HEK293 (cell line): ENCODE measurements around the gene DPEP3.
"Not testable (repeated sequence)": the region's sequence is repeated elsewhere in the genome, so short reads cannot be mapped to it uniquely, and the experiment has no call there.

Experiments used
- CTCF ChIA-PET: fragments of 350-600 bp; formaldehyde crosslinking; extraction: SDS; loops from one replicate; lab custom pipeline; 2021; ENCODE audit warnings: antibody characterized with exemption; lab: Yijun Ruan, JAX
- POLR2A ChIA-PET: fragments of 300-600 bp; formaldehyde crosslinking; extraction: SDS; loops from one replicate; lab custom pipeline; 2020; ENCODE audit warnings: antibody characterized with exemption, inconsistent platforms; lab: Yijun Ruan, JAX
- H3K27ac ChIP-seq: fragments of 200-500 bp; sonication (Bioruptor generic); 2 replicates; pipeline ENCODE4 v1.5.1; 2014; ENCODE audit warnings: low read depth, low read length, control low read depth, inconsistent platforms; ENCODE audit errors: extremely low read depth
- H3K36me3 ChIP-seq, 2 experiments: fragments of 200-500 bp in 1 of 2; sonication (Bioruptor generic) in 1 of 2; 1 replicate in 1 of 2; 2 replicates in 1 of 2; pipeline ENCODE4 v1.5.1; 2014 to 2017; ENCODE audit warnings: inconsistent platforms in 2 of 2, low read length in 2 of 2; ENCODE audit not compliant: control insufficient read depth in 2 of 2, insufficient read depth in 1 of 2
- H3K4me1 ChIP-seq: fragments of 200-500 bp; sonication (Bioruptor generic); 2 replicates; pipeline ENCODE4 v1.5.1; 2014; ENCODE audit warnings: mild to moderate bottlenecking, low read length, inconsistent platforms; ENCODE audit not compliant: control insufficient read depth, insufficient read depth
- H3K4me3 ChIP-seq: 2 replicates; pipeline ENCODE4 v1.5.1; 2011; ENCODE audit warnings: low read depth, mild to moderate bottlenecking, control low read depth, low read length, moderate library complexity
- H3K9me3 ChIP-seq: fragments of 200-500 bp; sonication (Bioruptor generic); 2 replicates; pipeline ENCODE4 v1.5.1; 2014; ENCODE audit warnings: low read depth, low read length, inconsistent platforms; ENCODE audit not compliant: control insufficient read depth, insufficient read depth
- EGR2 ChIP-seq: fragments of 450-650 bp; formaldehyde crosslinking; IDR thresholded peaks from 2 replicates; pipeline ENCODE4 v1.5.1; 2016; ENCODE audit warnings: low read depth, missing biosample characterization, missing genetic modification characterization
- PRDM2 ChIP-seq: fragments of 450-650 bp; formaldehyde crosslinking; IDR thresholded peaks from 2 replicates; pipeline ENCODE4 v1.5.1; 2016; ENCODE audit warnings: missing biosample characterization, missing genetic modification characterization, borderline replicate concordance
- SCRT2 ChIP-seq: fragments of 450-650 bp; formaldehyde crosslinking; IDR thresholded peaks from 2 replicates; pipeline ENCODE4 v1.5.1; 2016; ENCODE audit warnings: missing biosample characterization, missing genetic modification characterization
- ZFHX2 ChIP-seq: fragments of 450-650 bp; formaldehyde crosslinking; conservative IDR thresholded peaks from 2 replicates; pipeline ENCODE4 v1.5.1; 2016; ENCODE audit warnings: missing biosample characterization, missing genetic modification characterization
- ZNF121 ChIP-seq: fragments of 450-650 bp; formaldehyde crosslinking; IDR thresholded peaks from 2 replicates; pipeline ENCODE4 v1.5.1; 2016; ENCODE audit warnings: missing biosample characterization, missing genetic modification characterization
- ZNF707 ChIP-seq: fragments of 450-650 bp; formaldehyde crosslinking; IDR thresholded peaks from 2 replicates; pipeline ENCODE4 v1.5.1; 2016; ENCODE audit warnings: missing biosample characterization, missing genetic modification characterization
- TF ChIP-seq, protein P1 (sequence below): sonication (generic); formaldehyde crosslinking; IDR thresholded peaks from 2 replicates; pipeline ENCODE4 v1.8.1; 2022; ENCODE audit warnings: mild to moderate bottlenecking, moderate library complexity, missing genetic modification reagents
- TF ChIP-seq, protein P2 (sequence below): fragments of 450-650 bp; formaldehyde crosslinking; IDR thresholded peaks from 2 replicates; pipeline ENCODE4 v1.5.1; 2016; ENCODE audit warnings: missing biosample characterization, missing genetic modification characterization
- TF ChIP-seq, protein P3 (sequence below): fragments of 450-650 bp; formaldehyde crosslinking; IDR thresholded peaks from 2 replicates; pipeline ENCODE4 v1.5.1; 2016; ENCODE audit warnings: missing biosample characterization, missing genetic modification characterization

The DPEP3 gene

DNA sequence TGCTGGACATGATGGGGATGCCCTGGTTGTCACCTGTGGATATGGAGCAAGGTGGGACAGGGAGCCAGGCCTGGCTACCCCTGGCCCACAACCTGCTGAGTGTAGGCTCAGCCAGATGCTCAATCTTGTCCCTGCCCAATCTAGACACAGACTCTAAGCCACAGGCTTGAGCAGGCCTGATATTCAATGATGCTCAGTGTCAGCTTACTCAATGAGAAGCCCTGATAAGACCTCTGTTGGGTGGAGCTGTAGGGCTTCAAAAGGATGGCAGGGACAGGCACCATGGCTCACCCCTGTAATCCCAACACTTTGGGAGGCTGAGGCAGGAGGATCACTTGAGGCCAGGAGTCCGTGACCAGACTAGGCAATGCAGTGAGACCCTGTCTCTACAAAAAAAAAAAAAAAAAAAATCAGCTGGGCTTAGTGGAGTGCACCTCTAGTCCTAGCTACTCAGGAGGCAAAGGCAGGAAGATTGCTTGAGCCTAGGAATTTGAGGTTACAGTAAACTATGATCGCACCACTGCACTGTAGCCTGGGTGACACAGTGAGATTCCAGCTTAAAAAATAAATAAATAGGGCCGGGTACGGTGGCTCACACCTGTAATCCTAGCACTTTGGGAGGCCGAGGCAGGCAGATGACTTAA, 39.7 kb downstream of the DPEP3 start:
- ChIA-PET POLR2A (interaction anchor here (0.6 to 1.3 kb wide), 3 partner anchors 94 to 417 kb away, joined by 3 to 5 read pairs (median 4); partner anchors contain the start of gene NUTF2), CTCF (interaction anchor here (0.6 to 2.3 kb wide), 8 partner anchors 12 to 419 kb away, joined by 3 to 14 read pairs (median 4); no protein-coding TSS in a partner anchor)
- Histone ChIP-seq H3K27ac (no peak overlapping the region), H3K36me3 (peaks cover 0 to 48% of the 10 kb centered on the region in 2 experiments; a peak in 2 of 3 replicates), H3K4me3 (no peak overlapping the region), H3K9me3 (no peaks in the 10 kb centered on the region), H3K4me1 (no peaks in the 10 kb centered on the region)
- TF ChIP-seq PRDM2 (tag by site-specific recombination) (no peak), SCRT2 (tag by site-specific recombination) (peak; percentile 39; the same call in 1 of the 2 replicates)

GRCh38 chr16:67939507-67940445, 40.5 kb downstream of the DPEP3 start:
- H3K4me3 ChIP-seq = no peak overlapping the region
- no peaks in the 10 kb centered on the region for H3K4me1 ChIP-seq
- POLR2A ChIA-PET = interaction anchor here (0.6 kb wide), 1 partner anchor 388 kb away, joined by 7 read pairs; no protein-coding TSS in a partner anchor
- no peaks in the 10 kb centered on the region for H3K9me3 ChIP-seq
- H3K27ac ChIP-seq = no peak overlapping the region
- peaks cover 0 to 40% of the 10 kb centered on the region in 2 experiments; a peak in 2 of 3 replicates for H3K36me3 ChIP-seq
- TF ChIP-seq ZFHX2 (tag by site-specific recombination) = peak; percentile 75
- TF ChIP-seq, protein P1, sequence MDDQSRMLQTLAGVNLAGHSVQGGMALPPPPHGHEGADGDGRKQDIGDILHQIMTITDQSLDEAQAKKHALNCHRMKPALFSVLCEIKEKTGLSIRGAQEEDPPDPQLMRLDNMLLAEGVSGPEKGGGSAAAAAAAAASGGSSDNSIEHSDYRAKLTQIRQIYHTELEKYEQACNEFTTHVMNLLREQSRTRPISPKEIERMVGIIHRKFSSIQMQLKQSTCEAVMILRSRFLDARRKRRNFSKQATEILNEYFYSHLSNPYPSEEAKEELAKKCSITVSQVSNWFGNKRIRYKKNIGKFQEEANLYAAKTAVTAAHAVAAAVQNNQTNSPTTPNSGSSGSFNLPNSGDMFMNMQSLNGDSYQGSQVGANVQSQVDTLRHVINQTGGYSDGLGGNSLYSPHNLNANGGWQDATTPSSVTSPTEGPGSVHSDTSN (CRISPR knock-in tag) = peak; percentile 27; the same call in 1 of the 2 replicates
- TF ChIP-seq ZNF707 (tag by site-specific recombination) = no peak
- peak; percentile 79 for TF ChIP-seq EGR2
- TF ChIP-seq, all 188 proteins: peak for 3
- CTCF ChIA-PET = interaction anchor here (0.7 to 1.2 kb wide), 4 partner anchors 11 to 95 kb away, joined by 3 to 5 read pairs (median 3); no protein-coding TSS in a partner anchor

DNA sequence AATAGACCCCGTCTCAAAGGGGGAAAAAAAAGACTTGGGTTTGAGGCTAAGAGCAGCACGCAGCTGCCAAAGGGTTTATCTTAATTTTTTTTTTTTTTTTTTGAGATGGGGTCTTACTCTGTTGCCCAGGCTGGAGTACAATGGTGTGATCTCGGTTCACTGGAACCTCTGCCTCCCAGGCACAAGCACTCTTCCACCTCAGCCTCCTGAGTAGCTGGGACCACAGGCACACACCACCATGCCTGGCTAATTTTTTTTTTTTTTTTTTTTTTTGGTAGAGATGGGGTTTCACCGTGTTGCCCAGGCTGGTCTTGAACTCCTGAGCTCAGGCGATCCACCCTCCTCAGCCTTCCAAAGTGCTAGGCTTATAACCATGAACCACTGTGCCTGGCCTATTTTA, 42.6 kb downstream of the DPEP3 start:
- TF ChIP-seq, protein P2, sequence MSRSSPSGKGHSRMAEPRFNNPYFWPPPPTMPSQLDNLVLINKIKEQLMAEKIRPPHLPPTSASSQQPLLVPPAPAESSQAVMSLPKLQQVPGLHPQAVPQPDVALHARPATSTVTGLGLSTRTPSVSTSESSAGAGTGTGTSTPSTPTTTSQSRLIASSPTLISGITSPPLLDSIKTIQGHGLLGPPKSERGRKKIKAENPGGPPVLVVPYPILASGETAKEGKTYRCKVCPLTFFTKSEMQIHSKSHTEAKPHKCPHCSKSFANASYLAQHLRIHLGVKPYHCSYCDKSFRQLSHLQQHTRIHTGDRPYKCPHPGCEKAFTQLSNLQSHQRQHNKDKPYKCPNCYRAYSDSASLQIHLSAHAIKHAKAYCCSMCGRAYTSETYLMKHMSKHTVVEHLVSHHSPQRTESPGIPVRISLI = peak; percentile 64; the same call in 1 of the 2 replicates
- TF ChIP-seq, protein P3, sequence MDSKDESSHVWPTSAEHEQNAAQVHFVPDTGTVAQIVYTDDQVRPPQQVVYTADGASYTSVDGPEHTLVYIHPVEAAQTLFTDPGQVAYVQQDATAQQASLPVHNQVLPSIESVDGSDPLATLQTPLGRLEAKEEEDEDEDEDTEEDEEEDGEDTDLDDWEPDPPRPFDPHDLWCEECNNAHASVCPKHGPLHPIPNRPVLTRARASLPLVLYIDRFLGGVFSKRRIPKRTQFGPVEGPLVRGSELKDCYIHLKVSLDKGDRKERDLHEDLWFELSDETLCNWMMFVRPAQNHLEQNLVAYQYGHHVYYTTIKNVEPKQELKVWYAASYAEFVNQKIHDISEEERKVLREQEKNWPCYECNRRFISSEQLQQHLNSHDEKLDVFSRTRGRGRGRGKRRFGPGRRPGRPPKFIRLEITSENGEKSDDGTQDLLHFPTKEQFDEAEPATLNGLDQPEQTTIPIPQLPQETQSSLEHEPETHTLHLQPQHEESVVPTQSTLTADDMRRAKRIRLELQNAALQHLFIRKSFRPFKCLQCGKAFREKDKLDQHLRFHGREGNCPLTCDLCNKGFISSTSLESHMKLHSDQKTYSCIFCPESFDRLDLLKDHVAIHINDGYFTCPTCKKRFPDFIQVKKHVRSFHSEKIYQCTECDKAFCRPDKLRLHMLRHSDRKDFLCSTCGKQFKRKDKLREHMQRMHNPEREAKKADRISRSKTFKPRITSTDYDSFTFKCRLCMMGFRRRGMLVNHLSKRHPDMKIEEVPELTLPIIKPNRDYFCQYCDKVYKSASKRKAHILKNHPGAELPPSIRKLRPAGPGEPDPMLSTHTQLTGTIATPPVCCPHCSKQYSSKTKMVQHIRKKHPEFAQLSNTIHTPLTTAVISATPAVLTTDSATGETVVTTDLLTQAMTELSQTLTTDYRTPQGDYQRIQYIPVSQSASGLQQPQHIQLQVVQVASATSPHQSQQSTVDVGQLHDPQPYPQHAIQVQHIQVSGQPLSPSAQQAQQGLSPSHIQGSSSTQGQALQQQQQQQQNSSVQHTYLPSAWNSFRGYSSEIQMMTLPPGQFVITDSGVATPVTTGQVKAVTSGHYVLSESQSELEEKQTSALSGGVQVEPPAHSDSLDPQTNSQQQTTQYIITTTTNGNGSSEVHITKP (tag by site-specific recombination) = peak; percentile 85
- TF ChIP-seq ZNF121 (tag by site-specific recombination) = peak; percentile 88
- POLR2A ChIA-PET = interaction anchor here (0.6 to 0.7 kb wide), 6 partner anchors 10 to 103 kb away, joined by 3 to 5 read pairs (median 4); no protein-coding TSS in a partner anchor
- H3K4me1 ChIP-seq, H3K9me3 ChIP-seq, H3K27ac ChIP-seq, CTCF ChIA-PET, H3K4me3 ChIP-seq: not testable (repeated sequence)
- H3K36me3 ChIP-seq = peaks cover 0 to 21% of the 10 kb centered on the region in 2 experiments; a peak in 2 of 3 replicates
